ENCODE measurements around the gene TXLNG.
A peak's percentile ranks its signal among the peaks of the same experiment; 100 is the strongest.

The TXLNG gene

GRCh38 chrX:16785247-16786138, 773 bp upstream of the TXLNG start:
- DNase-seq (ENCODE audit: low spot score): peak; percentile 30

GRCh38 chrX:16786791-16787735, 797 bp downstream of the TXLNG start:
- DNase-seq (ENCODE audit: low spot score): peak; percentile 51

- no peak for DNase-seq (ENCODE audit: low spot score)
Measured at GRCh38 chrX:16788477-16788876, 2.2 kb downstream of the TXLNG start.

- no peak for DNase-seq (ENCODE audit: low spot score)
Measured at GRCh38 chrX:16796298-16796697, 10.0 kb downstream of the TXLNG start.

- DNase-seq (ENCODE audit: low spot score): no peak
Measured at GRCh38 chrX:16797358-16797757, 11.1 kb downstream of the TXLNG start.

GRCh38 chrX:16797841-16798240, 11.6 kb downstream of the TXLNG start:
- no peak for DNase-seq (ENCODE audit: low spot score)

- DNase-seq (ENCODE audit: low spot score): no peak
Measured at GRCh38 chrX:16804923-16805464, 18.7 kb downstream of the TXLNG start.

- DNase-seq (ENCODE audit: low spot score): no peak
Measured at GRCh38 chrX:16807548-16807947, 21.3 kb downstream of the TXLNG start.

- no peak for DNase-seq (ENCODE audit: low spot score)
Measured at GRCh38 chrX:16807976-16808542, 21.8 kb downstream of the TXLNG start.

- no peak for DNase-seq (ENCODE audit: low spot score)
Measured at GRCh38 chrX:16814597-16814996, 28.3 kb downstream of the TXLNG start.

GRCh38 chrX:16819634-16820033, 33.4 kb downstream of the TXLNG start:
- no peak for DNase-seq (ENCODE audit: low spot score)

- DNase-seq (ENCODE audit: low spot score): no peak
Measured at GRCh38 chrX:16822723-16823122, 36.5 kb downstream of the TXLNG start.

- no peak for DNase-seq (ENCODE audit: low spot score)
Measured at GRCh38 chrX:16825264-16826035, 39.2 kb downstream of the TXLNG start.

- peak; percentile 28 for DNase-seq (ENCODE audit: low spot score)
Measured at GRCh38 chrX:16826207-16826606, 39.9 kb downstream of the TXLNG start.

- DNase-seq (ENCODE audit: low spot score): no peak
Measured at GRCh38 chrX:16827225-16827624, 41.0 kb downstream of the TXLNG start.

GRCh38 chrX:16828124-16828908, 42.0 kb downstream of the TXLNG start:
- DNase-seq (ENCODE audit: low spot score): no peak

- DNase-seq (ENCODE audit: low spot score): no peak
Measured at GRCh38 chrX:16832301-16832700, 46.0 kb downstream of the TXLNG start.

- no peak for DNase-seq (ENCODE audit: low spot score)
Measured at GRCh38 chrX:16834806-16835205, 48.5 kb downstream of the TXLNG start.

- peak; percentile 58 for DNase-seq (ENCODE audit: low spot score)
Measured at GRCh38 chrX:16836371-16836770, 50.1 kb downstream of the TXLNG start.

- DNase-seq (ENCODE audit: low spot score): no peak
Measured at GRCh38 chrX:16838202-16839066, 52.2 kb downstream of the TXLNG start.
